Ovary (tissue), 9 donors: ENCODE results near the gene CD200R1L. TPM values are rescaled to one million over a fixed set of nuclear protein-coding genes. Genes with fewer than 3 reads are reported as not detected.

Experiments
- DNase-seq, 5 donors: peaks; one replicate each; pipeline ENCODE4 v3.0.0-alpha.2; 2019 to 2020
- H3K27ac ChIP-seq, 2 donors: fragments of 200-600 bp; one replicate each; pipeline versions ENCODE4 v1.5.1 to v1.8.0; 2019 to 2022
- H3K27me3 ChIP-seq: fragments of 200-600 bp; one replicate; pipeline ENCODE4 v1.8.0; 2022
- H3K36me3 ChIP-seq: fragments of 200-600 bp; sonication (generic); one replicate; pipeline ENCODE4 v1.5.1; 2019
- H3K4me1 ChIP-seq: one replicate; pipeline ENCODE4 v1.8.1; 2013; ENCODE audit warnings: mild to moderate bottlenecking, moderate library complexity; ENCODE audit not compliant: insufficient read depth
- H3K4me3 ChIP-seq: fragments of 200-600 bp; sonication (generic); one replicate; pipeline ENCODE4 v1.5.1; 2017
- H3K9me3 ChIP-seq, 2 donors: fragments of 200-600 bp in 1 of 2; sonication (generic) in 1 of 2; one replicate each; pipeline versions ENCODE4 v1.5.1 to v1.8.1; 2013 to 2019; ENCODE audit warnings: mild to moderate bottlenecking in 1 of 2, moderate library complexity in 1 of 2
- EP300 ChIP-seq: sonication (generic); formaldehyde crosslinking; IDR thresholded peaks from one replicate; pipeline ENCODE4 v1.6.1; 2017; ENCODE audit warnings: antibody characterized with exemption
- POLR2A ChIP-seq: fragments of 450-650 bp; IDR thresholded peaks from one replicate; pipeline ENCODE4 v1.6.1; 2017; ENCODE audit warnings: antibody characterized with exemption, mild to moderate bottlenecking, moderate library complexity
- WGBS, 3 donors: extraction: QIAGEN DNeasy Blood & Tissue Kit in 1 of 3; methylation state at CpG; one replicate each; pipeline versions ENCODE4 v1.1.5 to v1.1.7; 2013 to 2017; 5-methylcytosine and 5-hydroxymethylcytosine counted together
- intact Hi-C, 4 donors: fragments of 100-400 bp; cut with DNase I; formaldehyde crosslinking; loops; one replicate each; pipeline versions ENCODE4 v1.11.0 to v1.15.1; 2022 to 2023
- polyA plus RNA-seq, 2 donors: library from polyadenylated mRNA; stranded (reverse); fragments of 200-250 nt in 1 of 2; fragments of 350-450 nt in 1 of 2; fragmentation: Illumina TruSeq in 1 of 2; extraction: RNeasy Lipid Tissue Mini Kit (QIAGEN cat#74804) in 1 of 2; gene quantifications; one replicate each; pipeline ENCODE4 v1.2.3, GENCODE V29; 2013 to 2014
- total RNA-seq, 7 donors: library from RNA; depleted of rRNA in 2 of 7; stranded (reverse); fragments of >200 nt in 2 of 7; fragmentation: NEBNext Ultra II Directional in 3 of 7; extraction: Animal tissue kit (Norgen Biotek cat#: 25700) in 3 of 7; gene quantifications; one replicate each; pipeline versions ENCODE4 v1.1.0 to v1.2.4, GENCODE V29; 2016 to 2023
- TF ChIP-seq, protein P1 (sequence below), 3 donors: fragments of 450-650 bp in 2 of 3; fragments of 200-600 bp in 1 of 3; IDR thresholded peaks; one replicate each; pipeline versions ENCODE4 v1.5.1 to v1.8.0; 2016 to 2022; ENCODE audit warnings: antibody characterized with exemption in 3 of 3, mild to moderate bottlenecking in 1 of 3
- donor health status: DM: no; HTN: no; CAD: no; lungs with moderate emphysema.
- donor health status: DM: no; HTN: no; CAD: no.
- donor health status: Bipolar disorder and iron deficiency.
- donor health status: DM: yes; HTN: yes; CAD: no.
- donor health status: DM: no; HTN: no; CAD: no.
- donor health status: DM: yes; HTN: yes; CAD: no.

Gene CD200R1L
- total and polyA plus RNA-seq, 9 donors = not detected

DNA sequence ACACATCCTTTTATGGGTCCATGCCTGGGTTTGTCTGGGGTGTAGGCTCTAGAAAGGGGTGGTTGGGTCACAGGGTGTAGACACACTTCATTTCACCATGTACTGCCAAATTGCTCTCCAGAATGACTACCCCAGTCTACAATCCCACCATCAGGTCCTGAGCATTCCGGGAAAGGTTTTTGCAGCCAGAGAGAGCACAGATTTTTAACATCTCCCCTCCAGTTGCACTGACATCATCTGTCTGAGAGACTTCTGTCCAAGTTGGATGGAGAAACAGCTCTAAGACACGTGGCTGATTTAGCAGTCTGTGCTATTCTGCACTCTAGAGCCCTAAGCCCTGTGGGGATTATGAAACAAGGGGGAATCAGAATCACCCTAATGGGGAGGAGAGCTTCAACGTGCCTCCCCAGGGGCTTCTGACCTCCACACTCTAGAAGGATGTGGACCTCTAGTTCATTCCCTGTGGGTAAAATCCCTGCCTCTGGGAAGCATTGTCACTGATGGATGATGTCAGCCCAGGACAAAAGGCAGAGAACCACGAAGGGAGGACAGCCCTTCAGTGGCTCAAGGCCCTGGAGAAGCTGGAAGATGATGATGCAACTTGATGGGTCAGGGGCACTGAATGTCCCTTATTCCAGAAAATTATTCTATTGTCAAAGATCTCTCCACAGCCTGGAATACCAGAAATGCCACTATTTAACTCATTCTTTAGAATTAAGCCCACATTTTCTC is 71.5 kb downstream of the CD200R1L start:
- peak in 1 of 5 donors; percentile 22 for DNase-seq
- 33 to 63% (median 46%) methylated on average over 4 of the region's 4 CpGs for WGBS, 3 donors
- H3K36me3 ChIP-seq = no peaks in the 10 kb centered on the region
- H3K9me3 ChIP-seq = no peaks in the 10 kb centered on the region
- H3K4me3 ChIP-seq = no peak overlapping the region
- intact Hi-C loops = no loop called here
- H3K4me1 ChIP-seq = no peaks in the 10 kb centered on the region
- no peak overlapping the region for H3K27ac ChIP-seq
- H3K27me3 ChIP-seq = no peaks in the 10 kb centered on the region
- TF ChIP-seq POLR2A = no peak
- TF ChIP-seq EP300 = peak; percentile 1
- TF ChIP-seq, protein P1, sequence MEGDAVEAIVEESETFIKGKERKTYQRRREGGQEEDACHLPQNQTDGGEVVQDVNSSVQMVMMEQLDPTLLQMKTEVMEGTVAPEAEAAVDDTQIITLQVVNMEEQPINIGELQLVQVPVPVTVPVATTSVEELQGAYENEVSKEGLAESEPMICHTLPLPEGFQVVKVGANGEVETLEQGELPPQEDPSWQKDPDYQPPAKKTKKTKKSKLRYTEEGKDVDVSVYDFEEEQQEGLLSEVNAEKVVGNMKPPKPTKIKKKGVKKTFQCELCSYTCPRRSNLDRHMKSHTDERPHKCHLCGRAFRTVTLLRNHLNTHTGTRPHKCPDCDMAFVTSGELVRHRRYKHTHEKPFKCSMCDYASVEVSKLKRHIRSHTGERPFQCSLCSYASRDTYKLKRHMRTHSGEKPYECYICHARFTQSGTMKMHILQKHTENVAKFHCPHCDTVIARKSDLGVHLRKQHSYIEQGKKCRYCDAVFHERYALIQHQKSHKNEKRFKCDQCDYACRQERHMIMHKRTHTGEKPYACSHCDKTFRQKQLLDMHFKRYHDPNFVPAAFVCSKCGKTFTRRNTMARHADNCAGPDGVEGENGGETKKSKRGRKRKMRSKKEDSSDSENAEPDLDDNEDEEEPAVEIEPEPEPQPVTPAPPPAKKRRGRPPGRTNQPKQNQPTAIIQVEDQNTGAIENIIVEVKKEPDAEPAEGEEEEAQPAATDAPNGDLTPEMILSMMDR (IDR thresholded peaks at IDR 0.05) = no peak

DNA sequence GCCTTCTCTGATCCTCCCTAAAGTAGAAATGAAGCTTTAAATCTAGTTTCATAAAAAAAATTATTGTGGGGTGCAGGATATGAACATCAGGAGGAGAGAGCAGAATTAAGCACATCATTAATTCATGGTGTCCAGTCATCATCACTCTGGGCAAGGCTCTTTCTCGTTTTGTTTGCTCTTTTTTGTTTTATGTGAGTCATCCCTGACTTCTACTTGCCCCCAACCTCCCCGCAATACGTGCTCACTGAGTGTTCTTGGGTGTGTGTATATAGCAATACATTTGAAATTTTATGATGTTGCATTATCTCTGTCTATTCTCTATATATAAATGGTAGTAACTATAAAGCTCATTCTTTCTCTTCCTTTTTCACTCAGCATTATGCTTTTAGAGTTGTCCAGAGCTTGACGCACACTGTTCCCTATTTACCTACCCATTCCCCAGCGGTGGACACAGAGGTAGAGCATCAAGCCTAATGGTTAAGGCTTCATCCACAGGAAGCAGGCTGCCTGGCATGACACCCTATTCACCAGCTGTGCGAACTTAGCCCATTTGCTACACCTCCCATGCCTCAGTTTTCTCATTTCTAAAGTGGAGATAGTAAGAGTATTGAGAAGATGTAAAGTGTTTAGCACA is 72.3 kb downstream of the CD200R1L start:
- TF ChIP-seq, protein P1 (IDR thresholded peaks at IDR 0.05) = no peak
- no peak for TF ChIP-seq EP300
- TF ChIP-seq POLR2A = no peak
- 58 to 67% (median 67%) methylated on average over 6 of the region's 6 CpGs for WGBS, 3 donors

DNA sequence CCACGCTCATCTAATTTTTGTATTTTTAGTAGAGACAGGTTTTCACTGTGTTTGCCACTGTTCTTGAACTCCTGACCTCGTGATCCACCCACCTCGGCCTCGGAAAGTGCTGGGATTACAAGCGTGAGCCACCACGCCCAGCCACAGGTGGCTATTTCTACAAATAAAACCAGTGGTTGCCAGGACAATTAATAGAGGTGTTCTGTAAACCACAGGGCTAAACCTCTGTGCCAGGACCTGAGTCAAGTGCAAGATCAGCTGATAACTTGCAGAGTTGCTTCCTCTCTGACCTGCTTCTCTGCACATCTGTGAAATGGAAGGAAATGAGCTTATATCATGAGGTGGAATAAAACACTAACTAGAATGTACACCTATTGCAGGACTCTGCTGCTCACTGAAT is 72.8 kb downstream of the CD200R1L start:
- Histone ChIP-seq H3K4me3 (no peak overlapping the region), H3K4me1 (no peaks in the 10 kb centered on the region), H3K9me3 (no peaks in the 10 kb centered on the region), H3K27me3 (no peaks in the 10 kb centered on the region), H3K36me3 (no peaks in the 10 kb centered on the region), H3K27ac (no peak overlapping the region)
- WGBS, 3 donors = 78 to 86% (median 81%) methylated on average over 6 of the region's 6 CpGs
- intact Hi-C loops = no loop called here
- no peak for DNase-seq
- TF ChIP-seq POLR2A (no peak), EP300 (no peak)
- TF ChIP-seq, protein P1 (IDR thresholded peaks at IDR 0.05) = no peak

More for the DNA sequence above, 72.3 kb downstream of the CD200R1L start:
- H3K36me3 ChIP-seq = no peaks in the 10 kb centered on the region
- no peak overlapping the region for H3K27ac ChIP-seq
- H3K27me3 ChIP-seq = no peaks in the 10 kb centered on the region
- no peaks in the 10 kb centered on the region for H3K4me1 ChIP-seq
- no peaks in the 10 kb centered on the region for H3K9me3 ChIP-seq
- DNase-seq = no peak
- no peak overlapping the region for H3K4me3 ChIP-seq
- intact Hi-C loops = no loop called here

- intact Hi-C loops = no loop called here
- no peak overlapping the region for H3K27ac ChIP-seq
These were observed 75.7 kb downstream of the CD200R1L start for GRCh38 chr3:112770951-112771350.

More at GRCh38 chr3:112770951-112771350, 75.7 kb downstream of the CD200R1L start:
- DNase-seq = no peak
- Histone ChIP-seq H3K9me3 (no peaks in the 10 kb centered on the region), H3K27me3 (no peaks in the 10 kb centered on the region), H3K36me3 (no peaks in the 10 kb centered on the region), H3K4me1 (no peaks in the 10 kb centered on the region), H3K4me3 (no peak overlapping the region)
- TF ChIP-seq EP300 (no peak), POLR2A (no peak)
- TF ChIP-seq, protein P1 (IDR thresholded peaks at IDR 0.05) = no peak
- 96 to 100% (median 98%) methylated on average over 2 of the region's 2 CpGs for WGBS, 3 donors
